NK-92 treated with Interleukin-12 subunit alpha and Interleukin-12 subunit beta, amount 100 ng/mL, for 24 hours (cell line): ENCODE results near the gene ZNF688.
A peak's percentile ranks its signal among the peaks of the same experiment; 100 is the strongest.
"Not testable (repeated sequence)": the region's sequence is repeated elsewhere in the genome, so short reads cannot be mapped to it uniquely, and the experiment has no call there.

Experiments
- DNase-seq: peaks from one replicate; lab custom pipeline; 2025; lab: John Stamatoyannopoulos, UW

Gene ZNF688

GRCh38 chr16:30571445-30572322 is at the start of gene ZNF688:
Gene ZNF688 (minus strand): TSS chr16:30571714. CDS start chr16:30571629, 85 bp downstream.
- DNase-seq = peak; percentile 92

GRCh38 chr16:30620169-30620568 is 48.7 kb upstream of the ZNF688 start:
- DNase-seq = no peak

GRCh38 chr16:30619638-30620037 is 48.1 kb upstream of the ZNF688 start:
- DNase-seq = no peak

GRCh38 chr16:30619202-30619601 is 47.7 kb upstream of the ZNF688 start:
- no peak for DNase-seq

GRCh38 chr16:30615358-30616091 is 44.0 kb upstream of the ZNF688 start:
- DNase-seq = peak; percentile 62

- peak; percentile 84 for DNase-seq
Observed at GRCh38 chr16:30609926-30610839, 38.7 kb upstream of the ZNF688 start, which contains the start of gene ZNF689. Gene ZNF689 (minus strand): TSS chr16:30610389. CDS start chr16:30610041, 348 bp downstream.

GRCh38 chr16:30609002-30609925 is 37.8 kb upstream of the ZNF688 start:
- no peak for DNase-seq

- no peak for DNase-seq
Observed at GRCh38 chr16:30606004-30606403, 34.5 kb upstream of the ZNF688 start.

- no peak for DNase-seq
Observed at GRCh38 chr16:30605158-30605557, 33.6 kb upstream of the ZNF688 start.

GRCh38 chr16:30604316-30604947 is 32.9 kb upstream of the ZNF688 start:
- no peak for DNase-seq

- DNase-seq = no peak
Observed at GRCh38 chr16:30603945-30604315, 32.4 kb upstream of the ZNF688 start.

GRCh38 chr16:30602616-30603277 is 31.2 kb upstream of the ZNF688 start:
- DNase-seq = no peak

GRCh38 chr16:30601966-30602365 is 30.5 kb upstream of the ZNF688 start:
- DNase-seq = no peak

- no peak for DNase-seq
Observed at GRCh38 chr16:30600929-30601328, 29.4 kb upstream of the ZNF688 start.

- DNase-seq = no peak
Observed at GRCh38 chr16:30600215-30600614, 28.7 kb upstream of the ZNF688 start.

GRCh38 chr16:30592871-30593270 is 21.4 kb upstream of the ZNF688 start:
- DNase-seq = no peak

GRCh38 chr16:30590869-30591268 is 19.4 kb upstream of the ZNF688 start:
- not testable (repeated sequence) for DNase-seq

GRCh38 chr16:30589582-30589981 is 18.1 kb upstream of the ZNF688 start:
- DNase-seq = not testable (repeated sequence)

- DNase-seq = no peak
Observed at GRCh38 chr16:30588651-30589050, 17.1 kb upstream of the ZNF688 start.
